IMR-90 (cell line): Measurements from ENCODE around the gene CFAP221. TPM values are rescaled to one million over a fixed set of nuclear protein-coding genes. Genes with fewer than 3 reads are reported as not detected.

Experiments
- ATAC-seq: fragments of 200-7000 bp; cut with Tn5 transposase; 2 replicates; pipeline ENCODE4 v1.9.1; 2020; ENCODE audit warnings: low read depth, mild to moderate bottlenecking, moderate library complexity
- BruUV-seq: library from RNA; stranded (reverse); fragments of 400-500 nt; replicated peaks from 2 replicates; lab custom pipeline; 2021; lab: Mats Ljungman, UMichigan
- CTCF ChIA-PET: fragments of 300-600 bp; formaldehyde crosslinking; extraction: SDS; loops from one replicate; lab custom pipeline; 2021; ENCODE audit warnings: antibody characterized with exemption; lab: Yijun Ruan, JAX
- POLR2A ChIA-PET: fragments of 300-600 bp; sonication (Branson Sonifier 250); formaldehyde crosslinking; loops from one replicate; lab custom pipeline; 2022; ENCODE audit warnings: antibody characterized with exemption; ENCODE audit not compliant: unreplicated experiment; lab: Charles Lee
- DNase-seq: peaks from one replicate; pipeline ENCODE4 v3.0.0; 2013
- H2AFZ ChIP-seq: replicated peaks from 2 replicates; pipeline ENCODE3; 2013; ENCODE audit warnings: low read length, mild to moderate bottlenecking; ENCODE audit not compliant: poor library complexity
- H2AK5ac ChIP-seq: 2 replicates; pipeline ENCODE4 v1.6.1; 2013; ENCODE audit warnings: low read depth, low read length, inconsistent platforms
- H2AK9ac ChIP-seq: replicated peaks from 2 replicates; pipeline ENCODE3; 2013; ENCODE audit warnings: mild to moderate bottlenecking, low read depth, low read length, moderate library complexity; ENCODE audit not compliant: poor library complexity
- H2BK120ac ChIP-seq: 2 replicates; pipeline ENCODE4 v1.6.1; 2013; ENCODE audit warnings: low read depth, low read length, inconsistent platforms
- H2BK15ac ChIP-seq: 3 replicates; pipeline ENCODE4 v1.6.1; 2013; ENCODE audit warnings: low read depth, low read length, inconsistent platforms
- H2BK20ac ChIP-seq: 2 replicates; pipeline ENCODE4 v1.6.1; 2013; ENCODE audit warnings: low read depth, mild to moderate bottlenecking, inconsistent platforms, low read length, moderate library complexity
- H2BK5ac ChIP-seq: 2 replicates; pipeline ENCODE4 v1.6.1; 2013; ENCODE audit warnings: mild to moderate bottlenecking, low read depth, low read length, inconsistent platforms; ENCODE audit not compliant: poor library complexity, severe bottlenecking
- H3K14ac ChIP-seq: replicated peaks from 2 replicates; pipeline ENCODE4 v1.6.1; 2013; ENCODE audit warnings: low read depth, low read length, inconsistent platforms
- H3K18ac ChIP-seq: 2 replicates; pipeline ENCODE4 v1.6.1; 2013; ENCODE audit warnings: low read depth, low read length, control low read depth
- H3K23ac ChIP-seq: 2 replicates; pipeline ENCODE4 v1.6.1; 2013; ENCODE audit warnings: low read depth, low read length, inconsistent platforms
- H3K27ac ChIP-seq: 2 replicates; pipeline ENCODE4 v1.5.1; 2013; ENCODE audit warnings: mild to moderate bottlenecking, control low read depth, low read length; ENCODE audit not compliant: insufficient read depth
- H3K27me3 ChIP-seq: 2 replicates; pipeline ENCODE4 v1.6.1; 2013; ENCODE audit warnings: low read length; ENCODE audit not compliant: control insufficient read depth, insufficient read depth
- H3K36me3 ChIP-seq: 2 replicates; pipeline ENCODE4 v1.6.1; 2013; ENCODE audit warnings: low read length, mixed read lengths; ENCODE audit not compliant: control insufficient read depth, insufficient read depth
- H3K4ac ChIP-seq: 2 replicates; pipeline ENCODE4 v1.6.1; 2013; ENCODE audit warnings: low read depth, low read length, inconsistent platforms
- H3K4me1 ChIP-seq: 2 replicates; pipeline ENCODE4 v1.6.1; 2013; ENCODE audit warnings: low read length, mixed read lengths; ENCODE audit not compliant: control insufficient read depth, insufficient read depth
- H3K4me2 ChIP-seq: 2 replicates; pipeline ENCODE4 v1.6.1; 2013; ENCODE audit warnings: low read depth, mild to moderate bottlenecking, control low read depth, low read length, moderate library complexity
- H3K4me3 ChIP-seq: 2 replicates; pipeline ENCODE4 v1.5.1; 2013; ENCODE audit warnings: low read depth, mild to moderate bottlenecking, control low read depth, low read length, moderate library complexity; ENCODE audit not compliant: insufficient read depth
- H3K56ac ChIP-seq: 2 replicates; pipeline ENCODE4 v1.6.1; 2013; ENCODE audit warnings: low read length, inconsistent platforms; ENCODE audit not compliant: insufficient read depth; ENCODE audit errors: extremely low read depth
- H3K79me1 ChIP-seq, 2 experiments: 2 replicates each; pipeline ENCODE4 v1.6.1; 2013; ENCODE audit warnings: low read length in 2 of 2, inconsistent platforms in 1 of 2, low read depth in 1 of 2
- H3K9ac ChIP-seq: 2 replicates; pipeline ENCODE4 v1.6.1; 2013; ENCODE audit warnings: low read depth, low read length, control low read depth
- H3K9me1 ChIP-seq: 2 replicates; pipeline ENCODE4 v1.6.1; 2013; ENCODE audit warnings: low read length, inconsistent platforms; ENCODE audit not compliant: insufficient read depth
- H3K9me3 ChIP-seq: 2 replicates; pipeline ENCODE4 v1.6.1; 2013; ENCODE audit warnings: low read length; ENCODE audit not compliant: control insufficient read depth, insufficient read depth
- H4K20me1 ChIP-seq: 2 replicates; pipeline ENCODE4 v1.6.1; 2013; ENCODE audit warnings: low read length, inconsistent platforms; ENCODE audit not compliant: insufficient read depth
- H4K5ac ChIP-seq: 2 replicates; pipeline ENCODE4 v1.6.1; 2013; ENCODE audit warnings: mild to moderate bottlenecking, low read depth, low read length, control low read depth
- H4K8ac ChIP-seq, 2 experiments: 2 replicates each; pipeline ENCODE4 v1.6.1; 2013; ENCODE audit warnings: low read depth in 2 of 2, low read length in 2 of 2, control low read depth in 1 of 2, inconsistent platforms in 1 of 2
- H4K91ac ChIP-seq: 2 replicates; pipeline ENCODE4 v1.6.1; 2013; ENCODE audit warnings: low read depth, low read length, inconsistent platforms; ENCODE audit not compliant: insufficient read depth
- FOS ChIP-seq: fragments of 150-350 bp; IDR thresholded peaks from 2 replicates; pipeline ENCODE4 v1.6.1; 2016; ENCODE audit warnings: low read depth, low read length
- NFE2L2 ChIP-seq: fragments of 150-350 bp; IDR thresholded peaks from 2 replicates; pipeline ENCODE4 v1.6.1; 2016; ENCODE audit warnings: low read depth, mild to moderate bottlenecking, low read length
- POLR2A ChIP-seq: IDR thresholded peaks from 2 replicates; pipeline ENCODE4 v1.6.1; 2012; ENCODE audit warnings: mild to moderate bottlenecking, low read depth, low read length
- RFX5 ChIP-seq: IDR thresholded peaks from 2 replicates; pipeline ENCODE4 v1.8.0; 2012; ENCODE audit warnings: low read depth, mild to moderate bottlenecking, low read length, moderate library complexity
- WGBS, 2 experiments: methylation state at CpG; one replicate each; pipeline versions ENCODE4 v1.1.5 to v1.1.7; 2013; ENCODE audit warnings: missing lambda C conversion rate in 2 of 2; ENCODE audit not compliant: insufficient read length in 1 of 2; ENCODE audit errors: extremely low coverage in 2 of 2; 5-methylcytosine and 5-hydroxymethylcytosine counted together
- dilution Hi-C: fragments of 300-500 bp; cut with HindIII; formaldehyde crosslinking; loops from one replicate; pipeline ENCODE4 v1.14.3; 2018; ENCODE audit warnings: low sequenced_read_pairs; ENCODE audit not compliant: unreplicated experiment
- in situ Hi-C: fragments of 300-500 bp; cut with MboI; formaldehyde crosslinking; loops from 3 replicates; pipeline ENCODE4 v1.14.3; 2019; ENCODE audit warnings: low sequenced_read_pairs, inconsistent platforms, mixed read lengths
- intact Hi-C: fragments of 100-400 bp; cut with micrococcal nuclease; formaldehyde crosslinking; loops from 2 replicates; pipeline ENCODE4 v1.10.0; 2022
- polyA plus RNA-seq, 3 experiments: library from polyadenylated mRNA; depleted of rRNA; stranded (reverse); fragments of >200 nt; gene quantifications; 2 replicates each; pipeline ENCODE4 v1.2.3, GENCODE V29; 2012; ENCODE audit warnings: low replicate concordance in 1 of 3
- total RNA-seq: library from RNA; depleted of rRNA; stranded (reverse); fragments of >200 nt; gene quantifications from 2 replicates; pipeline ENCODE4 v1.2.3, GENCODE V29; 2012
- TF ChIP-seq, protein P1 (sequence below): fragments of 150-350 bp; IDR thresholded peaks from 2 replicates; pipeline ENCODE4 v1.6.1; 2016; ENCODE audit warnings: low read depth, mild to moderate bottlenecking, low read length, moderate library complexity, borderline replicate concordance

Gene CFAP221
- total and polyA plus RNA-seq, 2 of the 4 experiments (the other 2 are of a cell fraction), result not detected

DNA sequence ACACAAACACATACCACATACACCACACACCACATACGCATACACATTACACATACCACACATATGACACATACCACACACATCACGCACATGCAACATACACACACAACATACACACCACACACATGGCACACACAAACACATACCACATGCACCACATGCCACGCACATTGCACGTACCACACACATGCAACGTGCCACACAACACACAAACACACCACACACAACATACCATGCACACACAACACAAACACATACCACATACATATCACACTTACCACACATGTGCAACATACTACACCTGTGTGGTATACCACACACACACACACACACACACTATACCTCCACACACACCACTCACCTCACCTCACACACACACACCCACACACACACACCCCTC is 149.7 kb downstream of the CFAP221 start:
- WGBS, 2 experiments, result 94 to 100% methylated on average over 2 to 5 of the region's 5 CpGs
- Histone ChIP-seq H3K4me1 (peaks cover 6% of the 10 kb centered on the region), H3K9ac (no peak overlapping the region), H2BK120ac (no peak overlapping the region), H3K36me3 (no peaks in the 10 kb centered on the region), H3K9me1 (peaks cover 7% of the 10 kb centered on the region; the same call in 1 of the 2 replicates), H3K4ac (no peak overlapping the region), H3K18ac (no peak overlapping the region), H2AFZ (no peak overlapping the region), H3K23ac (no peak overlapping the region), H2BK20ac (no peak overlapping the region), H3K4me2 (no peak overlapping the region), H2AK5ac (peak overlapping the region; percentile 29; the same call in 1 of the 2 replicates), H3K27me3 (peaks cover 25% of the 10 kb centered on the region), H3K27ac (no peak overlapping the region), H3K9me3 (no peaks in the 10 kb centered on the region), H2BK15ac (no peak overlapping the region), H4K91ac (no peak overlapping the region), H3K56ac (no peak overlapping the region), H3K4me3 (no peak overlapping the region), H4K8ac (no peak overlapping the region), H4K20me1 (no peaks in the 10 kb centered on the region), H3K14ac (no peak overlapping the region), H4K5ac (no peak overlapping the region), H2BK5ac (peak overlapping the region; percentile 75), H2AK9ac (no peak overlapping the region), H3K79me1 (no peaks in the 10 kb centered on the region)
- ATAC-seq, result no peak
- dilution Hi-C loops (no loop called here), in situ Hi-C loops (no loop called here), intact Hi-C loops (no loop called here)
- no TSS peak for BruUV-seq
- POLR2A ChIA-PET, result no interaction called here
- TF ChIP-seq FOS (no peak), NFE2L2 (no peak), RFX5 (no peak), POLR2A (no peak)
- TF ChIP-seq, protein P1, sequence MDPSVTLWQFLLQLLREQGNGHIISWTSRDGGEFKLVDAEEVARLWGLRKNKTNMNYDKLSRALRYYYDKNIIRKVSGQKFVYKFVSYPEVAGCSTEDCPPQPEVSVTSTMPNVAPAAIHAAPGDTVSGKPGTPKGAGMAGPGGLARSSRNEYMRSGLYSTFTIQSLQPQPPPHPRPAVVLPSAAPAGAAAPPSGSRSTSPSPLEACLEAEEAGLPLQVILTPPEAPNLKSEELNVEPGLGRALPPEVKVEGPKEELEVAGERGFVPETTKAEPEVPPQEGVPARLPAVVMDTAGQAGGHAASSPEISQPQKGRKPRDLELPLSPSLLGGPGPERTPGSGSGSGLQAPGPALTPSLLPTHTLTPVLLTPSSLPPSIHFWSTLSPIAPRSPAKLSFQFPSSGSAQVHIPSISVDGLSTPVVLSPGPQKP, result no peak
- no peak for DNase-seq
- CTCF ChIA-PET, result no interaction called here
